HPDE6-E6E7 (cell line): Measurements from ENCODE around the gene AGRN.
"Not testable (repeated sequence)": the region's sequence is repeated elsewhere in the genome, so short reads cannot be mapped to it uniquely, and the experiment has no call there.

Experiments
- DNase-seq: peaks from one replicate; pipeline ENCODE4 v3.0.0; 2011; ENCODE audit warnings: missing footprints; ENCODE audit errors: extremely low spot score

AGRN gene

GRCh38 chr1:981955-982558, 37.9 kb upstream of the AGRN start, which contains the start of gene PERM1:
PERM1 (minus strand) TSS chr1:982093; CDS start chr1:981029, 1,064 bp downstream.
- DNase-seq, result no peak

- no peak for DNase-seq
Measured at GRCh38 chr1:982765-983436, 37.0 kb upstream of the AGRN start.

- DNase-seq, result no peak
Measured at GRCh38 chr1:983798-984475, 36.0 kb upstream of the AGRN start.

- no peak for DNase-seq
Measured at GRCh38 chr1:984476-984814, 35.5 kb upstream of the AGRN start.

- no peak for DNase-seq
Measured at GRCh38 chr1:985126-985525, 34.8 kb upstream of the AGRN start.

- DNase-seq, result not testable (repeated sequence)
Measured at GRCh38 chr1:988061-988460, 31.9 kb upstream of the AGRN start.

- DNase-seq, result not testable (repeated sequence)
Measured at GRCh38 chr1:991275-991674, 28.6 kb upstream of the AGRN start.

GRCh38 chr1:991895-992294, 28.0 kb upstream of the AGRN start:
- no peak for DNase-seq

- no peak for DNase-seq
Measured at GRCh38 chr1:992362-992761, 27.6 kb upstream of the AGRN start.

- DNase-seq, result no peak
Measured at GRCh38 chr1:993379-993995, 26.4 kb upstream of the AGRN start.

- DNase-seq, result not testable (repeated sequence)
Measured at GRCh38 chr1:994546-994945, 25.4 kb upstream of the AGRN start.

- no peak for DNase-seq
Measured at GRCh38 chr1:995665-996633, 24.0 kb upstream of the AGRN start.

GRCh38 chr1:996851-997712, 22.8 kb upstream of the AGRN start:
- no peak for DNase-seq

- no peak for DNase-seq
Measured at GRCh38 chr1:997713-997992, 22.3 kb upstream of the AGRN start.

GRCh38 chr1:997993-998744, 21.8 kb upstream of the AGRN start:
- no peak for DNase-seq

- no peak for DNase-seq
Measured at GRCh38 chr1:998745-998994, 21.2 kb upstream of the AGRN start.

- no peak for DNase-seq
Measured at GRCh38 chr1:998995-999724, 20.8 kb upstream of the AGRN start.

- DNase-seq, result no peak
Measured at GRCh38 chr1:999725-1000356, 20.1 kb upstream of the AGRN start, which contains the start of gene HES4. HES4 (minus strand) TSS chr1:1000097; CDS start chr1:999973, 124 bp downstream.
